AG04449 (cell line): ENCODE data around the gene UBR2.

Experiments used
- CTCF ChIA-PET: fragments of 350-600 bp; formaldehyde crosslinking; extraction: SDS; loops from one replicate; lab custom pipeline; 2021; ENCODE audit warnings: antibody characterized with exemption; lab: Yijun Ruan, JAX
- POLR2A ChIA-PET: fragments of 400-600, 350-600 bp; formaldehyde crosslinking; extraction: SDS; loops from one replicate; lab custom pipeline; 2020; ENCODE audit warnings: antibody characterized with exemption, inconsistent platforms; lab: Yijun Ruan, JAX
- DNase-seq: peaks from one replicate; pipeline ENCODE4 v3.0.0-alpha.2; 2010; ENCODE audit warnings: low read depth, low spot score
- H3K4me3 ChIP-seq: 2 replicates; pipeline ENCODE4 v1.5.1; 2011; ENCODE audit warnings: low read depth, mild to moderate bottlenecking, control low read depth, low read length
- TF ChIP-seq, protein P1 (sequence below): IDR thresholded peaks from one replicate; pipeline ENCODE4 v1.5.1; 2011; ENCODE audit warnings: mild to moderate bottlenecking, moderate library complexity, low read length, control low read depth, inconsistent platforms; ENCODE audit not compliant: insufficient read depth; ENCODE audit errors: missing control alignments

UBR2 gene

DNA sequence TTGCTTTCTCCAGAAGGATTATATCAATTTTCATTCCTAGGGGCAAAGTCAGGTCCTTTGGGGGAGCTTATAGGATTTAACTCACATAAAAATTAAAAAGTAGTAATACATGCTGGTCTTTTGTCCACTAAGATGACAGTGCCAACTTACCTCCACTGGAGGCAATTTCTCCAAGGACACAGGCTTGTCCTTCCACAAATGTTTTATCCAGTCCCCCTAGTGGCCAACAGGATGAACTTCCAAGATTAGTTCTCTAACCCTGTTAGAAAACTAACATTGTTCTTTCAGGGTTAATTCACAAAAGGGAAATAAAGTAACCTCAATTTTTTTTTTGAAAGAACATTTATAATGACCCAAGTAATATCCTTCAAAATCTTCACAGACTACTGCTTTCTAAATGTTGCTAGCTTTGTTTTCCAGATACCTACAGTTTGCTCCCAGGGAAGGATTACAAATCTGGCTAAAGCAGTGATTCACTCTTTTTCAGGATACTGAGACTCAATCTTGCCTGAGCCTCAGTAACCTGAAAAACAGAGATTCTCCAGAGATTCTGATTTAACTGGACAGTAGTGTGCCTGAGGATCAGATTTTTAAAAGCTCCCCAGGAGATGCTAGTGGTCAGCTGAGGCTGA is 31.7 kb upstream of the UBR2 start:
- H3K4me3 ChIP-seq, result no peak overlapping the region
- no peak for DNase-seq
- TF ChIP-seq, protein P1, sequence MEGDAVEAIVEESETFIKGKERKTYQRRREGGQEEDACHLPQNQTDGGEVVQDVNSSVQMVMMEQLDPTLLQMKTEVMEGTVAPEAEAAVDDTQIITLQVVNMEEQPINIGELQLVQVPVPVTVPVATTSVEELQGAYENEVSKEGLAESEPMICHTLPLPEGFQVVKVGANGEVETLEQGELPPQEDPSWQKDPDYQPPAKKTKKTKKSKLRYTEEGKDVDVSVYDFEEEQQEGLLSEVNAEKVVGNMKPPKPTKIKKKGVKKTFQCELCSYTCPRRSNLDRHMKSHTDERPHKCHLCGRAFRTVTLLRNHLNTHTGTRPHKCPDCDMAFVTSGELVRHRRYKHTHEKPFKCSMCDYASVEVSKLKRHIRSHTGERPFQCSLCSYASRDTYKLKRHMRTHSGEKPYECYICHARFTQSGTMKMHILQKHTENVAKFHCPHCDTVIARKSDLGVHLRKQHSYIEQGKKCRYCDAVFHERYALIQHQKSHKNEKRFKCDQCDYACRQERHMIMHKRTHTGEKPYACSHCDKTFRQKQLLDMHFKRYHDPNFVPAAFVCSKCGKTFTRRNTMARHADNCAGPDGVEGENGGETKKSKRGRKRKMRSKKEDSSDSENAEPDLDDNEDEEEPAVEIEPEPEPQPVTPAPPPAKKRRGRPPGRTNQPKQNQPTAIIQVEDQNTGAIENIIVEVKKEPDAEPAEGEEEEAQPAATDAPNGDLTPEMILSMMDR, result peak; percentile 70
- ChIA-PET POLR2A (no interaction called here), CTCF (interaction anchor here (0.7 to 4.3 kb wide), 72 partner anchors 8 to 360 kb away, joined by 3 to 87 read pairs (median 5); partner anchors contain the start of genes MRPS10 and UBR2)

DNA sequence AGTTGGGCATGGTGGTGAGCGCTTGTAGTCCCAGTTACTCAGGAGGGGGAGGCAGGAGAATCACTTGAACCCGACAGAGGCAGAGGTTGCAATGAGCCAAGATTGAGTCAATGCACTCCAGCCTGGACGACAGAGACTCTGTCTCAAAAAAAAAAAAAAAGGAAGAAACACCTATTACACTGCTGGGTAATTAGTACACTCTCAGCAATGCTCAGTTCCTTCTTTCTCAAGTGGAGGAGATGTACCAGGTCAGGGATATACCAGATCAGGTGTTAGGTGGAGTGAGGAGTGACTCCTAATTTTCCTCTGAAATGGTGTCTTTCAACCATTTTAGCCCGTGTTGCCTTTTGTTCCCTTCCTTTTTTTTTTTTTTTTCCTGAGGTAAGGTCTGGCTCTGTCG is 30.0 kb upstream of the UBR2 start:
- CTCF ChIA-PET, result interaction anchor here (0.7 to 6.1 kb wide), 8 partner anchors 13 to 273 kb away, joined by 3 to 108 read pairs (median 34); partner anchors contain the start of gene UBR2
- no peak overlapping the region for H3K4me3 ChIP-seq
- DNase-seq, result no peak
- TF ChIP-seq, protein P1, result no peak
- POLR2A ChIA-PET, result no interaction called here

DNA sequence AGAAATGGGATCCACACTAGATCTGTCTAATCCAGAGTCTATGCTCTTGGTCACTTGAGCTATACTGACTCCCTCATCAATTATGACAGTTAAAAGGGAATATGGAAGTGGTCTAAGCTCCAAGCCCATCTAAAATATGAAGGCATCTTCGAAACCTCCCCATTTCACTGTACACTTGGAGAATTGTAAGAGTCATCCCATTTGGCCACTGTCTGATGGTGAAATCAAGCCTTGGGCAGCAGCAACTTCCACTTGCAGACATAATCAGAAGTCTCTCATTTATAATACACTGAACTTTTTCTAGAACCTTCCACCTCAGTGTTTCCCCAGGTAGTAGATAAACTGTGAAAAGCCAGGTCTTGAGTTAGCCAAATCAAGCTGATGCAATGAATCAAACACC is 26.3 kb upstream of the UBR2 start:
- CTCF ChIA-PET, result interaction anchor here (1.2 to 6.1 kb wide), 3 partner anchors 9 to 14 kb away, joined by 3 to 108 read pairs (median 4); no protein-coding TSS in a partner anchor
- H3K4me3 ChIP-seq, result no peak overlapping the region
- TF ChIP-seq, protein P1, result no peak
- POLR2A ChIA-PET, result no interaction called here
- DNase-seq, result no peak

DNA sequence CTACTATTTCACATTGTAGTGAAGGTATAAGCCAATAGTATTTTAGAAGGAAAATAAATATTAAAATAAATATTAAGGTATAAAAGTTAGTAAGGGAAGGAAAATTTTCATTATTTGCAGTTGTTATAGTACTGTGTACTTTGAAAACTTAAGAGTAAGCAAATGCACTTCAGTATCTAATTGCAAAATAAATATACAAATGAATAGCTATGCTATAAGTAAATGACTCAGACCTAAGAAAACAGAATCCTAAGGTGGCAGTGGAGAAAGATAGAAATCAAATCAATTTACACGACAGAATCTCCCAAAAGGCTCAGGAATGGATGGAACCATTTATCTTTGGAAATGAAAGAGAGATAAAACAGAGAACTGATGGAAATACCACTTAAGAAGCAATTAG is 24.7 kb upstream of the UBR2 start:
- DNase-seq, result no peak
- TF ChIP-seq, protein P1, result no peak
- H3K4me3 ChIP-seq, result no peak overlapping the region
- CTCF ChIA-PET, result interaction anchor here (6.1 kb wide), 1 partner anchor 8 kb away, joined by 108 read pairs; no protein-coding TSS in a partner anchor
- POLR2A ChIA-PET, result no interaction called here

DNA sequence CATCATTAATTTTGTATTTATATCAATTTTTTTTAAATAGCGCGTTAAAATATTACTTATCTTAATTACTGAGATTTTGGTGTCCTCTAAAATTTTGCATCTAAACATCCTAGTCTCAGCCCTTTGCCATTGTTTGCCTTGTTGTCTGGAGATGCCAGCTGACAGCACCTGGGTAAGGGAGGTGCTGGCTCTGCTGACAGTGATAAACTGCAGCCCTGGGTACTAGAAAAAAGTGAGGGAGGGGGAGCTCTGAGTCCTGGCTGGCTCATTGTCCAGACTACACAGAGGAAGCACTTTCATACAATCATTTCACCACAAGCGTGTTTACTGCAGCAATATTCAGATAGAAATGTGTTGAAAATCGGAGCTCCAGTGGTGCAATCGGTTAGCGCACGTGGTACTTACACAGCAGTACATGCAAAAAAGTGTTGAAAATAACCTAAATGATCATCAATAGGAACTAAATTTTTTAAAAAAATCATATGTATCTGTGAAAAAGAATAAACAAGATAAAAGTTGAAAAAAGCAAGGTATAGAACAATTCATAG is 18.5 kb upstream of the UBR2 start:
- ChIA-PET POLR2A (no interaction called here), CTCF (interaction anchor here (0.7 to 4.9 kb wide), 9 partner anchors 8 to 331 kb away, joined by 3 to 171 read pairs (median 5); partner anchors contain the start of genes MRPS10 and UBR2)
- no peak overlapping the region for H3K4me3 ChIP-seq
- DNase-seq, result no peak
- TF ChIP-seq, protein P1, result no peak
